Stimulated activated CD4-positive, alpha-beta T cell treated with anti-CD3 and anti-CD28 coated beads, Interleukin-15, amount 100 ng/mL, for 1 hour (primary cell): ENCODE data around the gene PRKAG3.
"Not testable (repeated sequence)": the region's sequence is repeated elsewhere in the genome, so short reads cannot be mapped to it uniquely, and the experiment has no call there.

Experiments used
- DNase-seq, 2 donors: peaks; one replicate each; pipeline ENCODE4 v3.0.0-alpha.2; 2020; ENCODE audit warnings: low read depth in 1 of 2, low spot score in 1 of 2

The PRKAG3 gene

GRCh38 chr2:218844334-218844733, 12.7 kb upstream of the PRKAG3 start:
- not testable (repeated sequence) for DNase-seq

GRCh38 chr2:218839888-218840287, 8.3 kb upstream of the PRKAG3 start:
- DNase-seq: no peak

GRCh38 chr2:218839430-218839829, 7.8 kb upstream of the PRKAG3 start:
- no peak for DNase-seq

GRCh38 chr2:218837495-218837894, 5.9 kb upstream of the PRKAG3 start:
- DNase-seq: no peak

- DNase-seq: no peak
These were observed 3.1 kb upstream of the PRKAG3 start for GRCh38 chr2:218834685-218835084.

- no peak for DNase-seq
These were observed 1.5 kb upstream of the PRKAG3 start for GRCh38 chr2:218833023-218833609.

GRCh38 chr2:218832520-218832919, 917 bp upstream of the PRKAG3 start:
- DNase-seq: no peak

GRCh38 chr2:218832081-218832480, 478 bp upstream of the PRKAG3 start:
- no peak for DNase-seq

- DNase-seq: no peak
These were observed 887 bp downstream of the PRKAG3 start for GRCh38 chr2:218830526-218831306.

GRCh38 chr2:218829868-218830451, 1.6 kb downstream of the PRKAG3 start:
- DNase-seq: no peak

- DNase-seq: no peak
These were observed 3.2 kb downstream of the PRKAG3 start for GRCh38 chr2:218828477-218828778.

- no peak for DNase-seq
These were observed 3.7 kb downstream of the PRKAG3 start for GRCh38 chr2:218827701-218828476.

- DNase-seq: no peak
These were observed 4.8 kb downstream of the PRKAG3 start for GRCh38 chr2:218826791-218827190.

- no peak for DNase-seq
These were observed 7.6 kb downstream of the PRKAG3 start for GRCh38 chr2:218824004-218824403.

- DNase-seq: no peak
These were observed 8.3 kb downstream of the PRKAG3 start for GRCh38 chr2:218823196-218823855.

- no peak for DNase-seq
These were observed 9.0 kb downstream of the PRKAG3 start for GRCh38 chr2:218822622-218823021.

- no peak for DNase-seq
These were observed 9.9 kb downstream of the PRKAG3 start for GRCh38 chr2:218821605-218822211.

- DNase-seq: no peak
These were observed 10.7 kb downstream of the PRKAG3 start for GRCh38 chr2:218820746-218821369.

GRCh38 chr2:218819093-218819492, 12.5 kb downstream of the PRKAG3 start:
- DNase-seq: no peak

GRCh38 chr2:218816561-218817011, 15.0 kb downstream of the PRKAG3 start:
- DNase-seq: no peak
